Activated CD8-positive, alpha-beta T cell treated with anti-CD3 and anti-CD28 coated beads, Interleukin-2, amount 10 ng/mL, durations not matched to agents 7 days and 5 days (primary cell): Measurements from ENCODE around the gene CCDC33. TPM values are rescaled to one million over a fixed set of nuclear protein-coding genes. Genes with fewer than 3 reads are reported as not detected.

Experiments
- ATAC-seq: fragments of 150-1000 bp; cut with Tn5 transposase; one replicate; pipeline ENCODE4 v1.10.0; 2021; ENCODE audit warnings: moderate library complexity
- CTCF ChIA-PET: fragments of 350-600 bp; sonication (Branson Sonifier 250); formaldehyde crosslinking; loops from one replicate; lab custom pipeline; 2021; ENCODE audit warnings: antibody characterized with exemption; lab: Charles Lee
- POLR2A ChIA-PET: fragments of 350-600 bp; sonication (Branson Sonifier 250); formaldehyde crosslinking; loops from one replicate; lab custom pipeline; 2021; ENCODE audit warnings: antibody characterized with exemption; lab: Charles Lee
- DNase-seq: peaks from one replicate; pipeline ENCODE4 v3.0.0-alpha.2; 2020
- H3K27ac Mint-ChIP-seq: one replicate; pipeline ENCODE4 v1.8.0; 2021; ENCODE audit warnings: mild to moderate bottlenecking, mixed read lengths
- H3K27me3 Mint-ChIP-seq: one replicate; pipeline ENCODE4 v1.8.0; 2021; ENCODE audit warnings: low read depth, mixed read lengths
- H3K36me3 Mint-ChIP-seq: one replicate; pipeline ENCODE4 v1.8.0; 2021; ENCODE audit warnings: low read depth, mixed read lengths
- H3K4me1 Mint-ChIP-seq: one replicate; pipeline ENCODE4 v1.8.0; 2021; ENCODE audit warnings: low read depth, mixed read lengths
- H3K4me3 Mint-ChIP-seq: one replicate; pipeline ENCODE4 v1.8.0; 2021; ENCODE audit warnings: mild to moderate bottlenecking, mixed read lengths
- H3K9me3 Mint-ChIP-seq: one replicate; pipeline ENCODE4 v1.8.0; 2022; ENCODE audit warnings: mixed read lengths; ENCODE audit not compliant: insufficient read depth
- total RNA-seq, 2 experiments: library from RNA; stranded (reverse); gene quantifications; one replicate each; pipeline ENCODE4 v1.2.3, GENCODE V29; 2021

CCDC33 gene
- total RNA-seq, 2 experiments from 2014 or later, result not detected

DNA sequence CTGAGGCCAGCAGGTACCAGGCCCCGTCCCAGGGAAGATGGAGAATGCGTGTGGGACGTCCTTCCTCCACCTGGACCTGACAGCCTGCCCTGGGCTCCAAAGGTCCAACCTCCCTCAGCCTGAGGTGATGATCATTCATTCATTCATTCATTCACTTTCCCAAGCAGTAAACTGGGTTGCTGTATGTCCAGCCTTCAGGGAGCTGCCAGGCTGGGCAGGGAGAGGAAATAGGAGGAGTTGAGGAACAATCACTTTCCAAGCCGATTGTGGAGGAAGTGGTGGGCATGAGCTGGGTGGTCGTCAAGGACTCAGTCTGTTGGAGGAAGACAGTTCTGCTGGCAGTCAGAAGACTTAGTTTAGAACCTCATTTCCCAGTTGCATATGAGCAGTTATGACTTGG is 10.2 kb upstream of the CCDC33 start:
- no peak for DNase-seq
- Mint-ChIP-seq H3K4me3 (no peak overlapping the region), H3K36me3 (no peaks in the 10 kb centered on the region), H3K4me1 (no peaks in the 10 kb centered on the region), H3K27ac (no peak overlapping the region), H3K27me3 (peaks cover 25% of the 10 kb centered on the region), H3K9me3 (no peaks in the 10 kb centered on the region)
- no peak for ATAC-seq
- POLR2A ChIA-PET, result no interaction called here
- CTCF ChIA-PET, result no interaction called here

DNA sequence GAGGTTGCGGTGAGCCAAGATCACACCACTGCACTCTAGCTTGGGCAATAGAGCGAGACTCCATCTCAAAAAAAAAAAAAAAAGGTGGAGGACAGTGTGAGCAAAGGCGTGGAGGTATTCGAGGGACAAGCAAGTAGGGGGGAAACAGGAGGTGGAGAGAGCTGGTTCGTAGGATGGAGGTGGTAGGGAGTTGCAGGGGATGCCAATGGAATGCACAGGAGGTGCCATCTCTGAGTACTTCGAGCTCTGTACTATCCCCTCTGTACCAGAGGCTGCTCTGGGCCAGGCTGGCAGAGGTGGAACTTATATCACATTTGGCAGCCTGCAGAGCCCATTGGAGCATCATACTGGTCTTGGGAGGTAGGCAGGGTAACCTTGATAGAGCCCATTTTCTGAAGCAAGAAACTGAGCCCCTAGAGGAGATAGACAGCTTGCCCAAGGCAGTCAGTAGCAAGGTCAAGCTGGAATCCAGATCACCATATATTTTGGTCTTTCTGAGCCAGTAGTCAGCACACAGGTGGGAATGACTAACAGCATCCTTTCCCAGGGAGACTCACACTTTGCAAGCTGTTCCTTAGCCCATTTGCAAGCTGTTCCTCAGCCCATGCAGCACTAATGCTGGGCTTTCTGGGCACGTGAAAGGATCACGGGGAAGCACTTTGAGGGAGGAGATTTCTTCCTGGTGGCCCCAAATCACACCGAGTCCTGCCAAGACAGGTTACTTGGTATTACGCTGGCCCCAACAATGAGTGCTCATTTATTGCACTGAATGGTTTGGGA is 9.2 kb upstream of the CCDC33 start:
- H3K9me3 Mint-ChIP-seq, result no peaks in the 10 kb centered on the region
- no peak overlapping the region for H3K27ac Mint-ChIP-seq
- H3K4me1 Mint-ChIP-seq, result no peaks in the 10 kb centered on the region
- CTCF ChIA-PET, result no interaction called here
- H3K36me3 Mint-ChIP-seq, result no peaks in the 10 kb centered on the region
- peaks cover 23% of the 10 kb centered on the region for H3K27me3 Mint-ChIP-seq
- DNase-seq (no peak), ATAC-seq (no peak)
- H3K4me3 Mint-ChIP-seq, result no peak overlapping the region
- POLR2A ChIA-PET, result no interaction called here

DNA sequence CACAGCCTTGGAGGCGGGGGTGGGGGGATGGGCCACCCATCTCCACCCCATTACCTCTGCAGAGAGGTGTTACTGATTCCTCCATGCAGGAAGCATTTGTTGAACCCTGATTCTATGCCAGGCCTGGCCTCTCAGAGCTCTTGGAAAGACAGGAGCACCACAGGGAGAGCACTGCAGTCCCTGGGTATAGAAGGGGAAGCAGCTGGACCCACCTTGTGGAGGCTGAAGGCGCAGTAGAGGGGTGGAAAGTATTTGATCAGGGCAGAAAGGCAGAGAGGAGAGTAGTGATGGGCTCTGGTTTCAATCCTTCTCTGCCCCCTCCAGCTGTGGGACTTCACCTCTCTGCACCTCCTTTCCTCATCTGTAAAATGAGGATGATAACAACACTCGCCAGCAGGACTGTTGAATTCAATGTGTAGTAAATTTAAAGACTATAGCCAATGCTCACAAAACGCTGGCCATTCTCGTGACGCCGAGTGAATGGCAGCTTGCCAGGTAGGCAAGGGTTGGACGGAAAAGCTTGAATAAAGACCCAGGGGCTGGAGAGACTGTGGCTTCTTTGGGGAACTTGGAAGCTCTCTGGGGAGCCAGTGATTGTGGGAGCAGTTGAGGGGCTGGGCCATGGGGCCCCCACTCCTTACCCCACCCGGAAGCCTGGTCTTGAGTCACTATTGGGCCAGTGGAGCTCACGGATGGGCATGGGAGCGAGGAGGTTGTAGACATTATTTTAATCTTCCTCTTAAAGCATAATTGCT is 8.0 kb upstream of the CCDC33 start:
- Mint-ChIP-seq H3K4me1 (no peaks in the 10 kb centered on the region), H3K4me3 (no peak overlapping the region), H3K36me3 (no peaks in the 10 kb centered on the region), H3K27me3 (peaks cover 17% of the 10 kb centered on the region), H3K9me3 (no peaks in the 10 kb centered on the region), H3K27ac (no peak overlapping the region)
- ATAC-seq (no peak), DNase-seq (no peak)
- POLR2A ChIA-PET, result no interaction called here
- CTCF ChIA-PET, result no interaction called here

DNA sequence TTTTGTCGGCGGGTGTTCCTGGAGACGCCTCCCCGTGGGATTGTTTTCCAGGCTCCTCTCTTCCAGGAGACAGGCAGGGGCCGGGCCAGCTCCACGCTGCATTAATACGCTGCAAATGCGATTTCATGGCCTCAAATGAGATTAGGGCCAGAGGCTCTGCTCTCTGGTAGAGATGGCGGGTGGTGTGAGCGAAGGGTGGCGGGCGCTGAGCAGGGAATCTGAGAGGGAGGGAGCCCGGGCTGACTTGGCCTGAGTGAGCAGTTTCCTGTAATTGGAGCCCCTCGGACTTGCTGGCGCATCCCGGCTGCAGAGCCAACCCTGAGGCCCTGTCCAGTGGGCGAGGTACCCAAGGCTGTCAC is 7.4 kb upstream of the CCDC33 start:
- no peak for DNase-seq

DNA sequence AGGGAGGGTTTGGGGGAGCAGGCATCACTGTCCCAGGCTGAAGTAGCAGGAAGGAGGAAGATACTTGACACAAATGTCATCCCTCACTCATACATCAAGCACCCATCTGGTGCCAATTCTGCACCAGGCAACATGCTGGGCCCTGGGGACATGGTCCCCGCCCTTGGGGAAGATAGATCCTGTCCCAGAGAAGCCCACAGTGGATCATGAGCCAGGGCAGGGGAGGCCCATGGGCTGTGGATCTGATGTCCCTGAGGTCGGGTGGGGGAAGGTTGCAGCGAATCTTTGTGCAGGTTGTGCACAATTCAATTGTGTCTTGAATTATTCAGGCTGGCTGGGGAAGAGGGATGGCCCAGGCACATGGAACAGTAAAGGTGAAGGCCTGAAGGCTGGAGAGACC is 6.4 kb upstream of the CCDC33 start:
- Mint-ChIP-seq H3K4me3 (no peak overlapping the region), H3K27me3 (peaks cover 5% of the 10 kb centered on the region), H3K36me3 (no peaks in the 10 kb centered on the region), H3K9me3 (no peaks in the 10 kb centered on the region), H3K27ac (no peak overlapping the region), H3K4me1 (no peaks in the 10 kb centered on the region)
- no peak for DNase-seq
- ChIA-PET POLR2A (no interaction called here), CTCF (no interaction called here)
- ATAC-seq, result no peak

More for the DNA sequence above, 7.4 kb upstream of the CCDC33 start:
- no peak overlapping the region for H3K27ac Mint-ChIP-seq
- H3K9me3 Mint-ChIP-seq, result no peaks in the 10 kb centered on the region
- peaks cover 12% of the 10 kb centered on the region for H3K27me3 Mint-ChIP-seq
- no peak overlapping the region for H3K4me3 Mint-ChIP-seq
- CTCF ChIA-PET, result no interaction called here
- POLR2A ChIA-PET, result no interaction called here
- ATAC-seq, result no peak
- no peaks in the 10 kb centered on the region for H3K4me1 Mint-ChIP-seq
- no peaks in the 10 kb centered on the region for H3K36me3 Mint-ChIP-seq

DNA sequence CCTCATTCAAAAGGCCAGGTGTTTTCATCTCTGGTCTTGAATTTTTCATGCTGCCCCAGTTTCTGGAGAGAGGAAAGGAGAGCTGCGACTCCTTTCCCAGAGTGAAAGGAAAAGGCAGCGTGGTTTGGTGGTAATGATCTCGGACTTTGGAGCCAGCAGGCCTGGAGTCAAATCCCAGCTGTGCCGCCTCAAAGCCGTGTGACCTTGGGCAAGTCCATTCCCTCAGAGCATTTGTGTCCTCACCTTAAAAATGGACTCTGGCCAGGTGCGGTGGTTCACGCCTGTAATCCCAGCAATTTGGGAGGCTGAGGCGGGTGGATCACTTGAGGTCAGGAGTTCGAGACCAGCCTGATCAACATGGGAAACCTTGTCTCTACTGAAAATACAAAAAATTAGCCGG is 4.7 kb upstream of the CCDC33 start:
- H3K9me3 Mint-ChIP-seq, result no peaks in the 10 kb centered on the region
- no peaks in the 10 kb centered on the region for H3K4me1 Mint-ChIP-seq
- ATAC-seq (no peak), DNase-seq (no peak)
- CTCF ChIA-PET, result no interaction called here
- H3K4me3 Mint-ChIP-seq, result no peak overlapping the region
- H3K27ac Mint-ChIP-seq, result no peak overlapping the region
- POLR2A ChIA-PET, result interaction anchor here (0.6 kb wide), 1 partner anchor 63 kb away, joined by 3 read pairs; no protein-coding TSS in a partner anchor
- peaks cover 6% of the 10 kb centered on the region for H3K27me3 Mint-ChIP-seq
- H3K36me3 Mint-ChIP-seq, result no peaks in the 10 kb centered on the region

DNA sequence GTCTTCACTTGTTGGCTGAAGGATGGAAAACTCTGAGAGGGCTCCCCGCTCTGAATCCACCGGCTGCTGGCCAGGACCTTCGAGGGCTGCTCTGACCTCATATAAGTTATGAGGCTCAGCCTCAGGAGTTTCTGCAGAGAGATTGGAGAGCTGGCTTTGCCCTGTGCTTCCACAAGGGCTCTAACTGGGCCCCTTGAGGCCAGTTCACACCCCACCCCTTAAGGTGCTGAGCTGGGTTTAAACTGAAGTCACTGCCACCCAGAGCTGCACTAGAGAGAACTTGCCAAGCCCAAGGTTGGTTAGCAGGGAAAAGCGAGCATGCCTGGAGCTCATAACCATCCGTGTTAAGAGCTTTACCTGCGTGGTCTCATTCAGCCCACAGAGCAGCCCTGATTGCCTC is 2.8 kb upstream of the CCDC33 start:
- peaks cover 2% of the 10 kb centered on the region for H3K27me3 Mint-ChIP-seq
- H3K27ac Mint-ChIP-seq, result no peak overlapping the region
- ChIA-PET CTCF (interaction anchor here (0.9 kb wide), 1 partner anchor 9 kb away, joined by 3 read pairs; no protein-coding TSS in a partner anchor), POLR2A (no interaction called here)
- H3K9me3 Mint-ChIP-seq, result no peaks in the 10 kb centered on the region
- no peaks in the 10 kb centered on the region for H3K4me1 Mint-ChIP-seq
- H3K36me3 Mint-ChIP-seq, result no peaks in the 10 kb centered on the region
- ATAC-seq (no peak), DNase-seq (no peak)
- H3K4me3 Mint-ChIP-seq, result no peak overlapping the region

DNA sequence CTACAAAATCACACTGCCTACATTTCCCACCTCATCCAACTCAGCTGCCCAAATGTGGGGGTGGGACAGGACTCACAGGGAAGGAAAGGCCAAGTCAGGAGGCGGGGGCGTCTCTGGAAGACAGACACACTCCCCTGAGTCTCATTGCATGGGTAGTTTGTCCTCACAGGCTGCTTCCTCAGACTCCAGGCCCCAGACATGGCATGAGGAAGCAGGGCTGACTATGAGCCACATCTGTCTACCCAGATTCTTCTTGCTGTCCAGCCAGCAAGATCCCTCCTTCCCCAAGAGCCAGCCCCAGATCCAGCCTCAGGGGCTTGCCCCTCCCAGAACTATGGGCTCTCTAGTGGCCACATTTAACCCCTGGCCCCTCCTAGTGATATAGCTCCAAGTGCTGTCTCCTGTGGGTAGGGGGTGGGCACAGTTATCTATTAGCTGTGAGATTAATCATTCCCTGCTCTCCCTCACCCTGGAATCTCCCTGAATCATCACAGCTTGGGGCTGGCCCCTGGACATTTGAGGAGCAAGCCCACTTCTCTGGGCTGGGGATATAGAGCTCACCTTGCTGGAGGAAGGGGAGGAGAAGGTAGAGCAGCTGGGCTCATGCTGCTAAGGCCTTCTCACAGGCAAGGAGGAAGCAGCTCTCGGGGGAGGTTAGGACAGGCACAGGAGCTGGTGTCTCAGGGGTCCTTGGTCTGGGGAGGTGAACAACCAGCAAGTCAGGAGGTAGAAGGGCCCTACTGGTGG is 2.1 kb upstream of the CCDC33 start:
- no peak for DNase-seq
- Mint-ChIP-seq H3K27ac (no peak overlapping the region), H3K27me3 (peaks cover 2% of the 10 kb centered on the region), H3K4me1 (no peaks in the 10 kb centered on the region), H3K4me3 (no peak overlapping the region), H3K36me3 (no peaks in the 10 kb centered on the region), H3K9me3 (no peaks in the 10 kb centered on the region)
- ChIA-PET POLR2A (no interaction called here), CTCF (interaction anchor here (0.8 to 0.9 kb wide), 2 partner anchors 8 to 88 kb away, joined by 3 read pairs; no protein-coding TSS in a partner anchor)
- no peak for ATAC-seq

DNA sequence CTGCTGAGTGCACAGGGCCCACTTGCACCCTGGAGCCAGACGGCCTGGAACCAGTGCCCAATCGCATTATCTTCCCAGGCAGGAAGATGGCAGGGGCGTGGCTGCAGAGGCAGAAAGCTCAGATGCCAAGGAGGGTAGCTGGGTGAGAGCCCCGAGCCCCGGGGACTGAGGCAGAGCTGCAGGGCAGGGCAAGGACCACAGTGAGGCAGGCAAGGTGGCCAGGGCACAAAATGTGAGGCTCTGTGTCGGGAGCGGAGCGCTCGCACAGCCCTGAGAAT is 1.6 kb upstream of the CCDC33 start:
- H3K36me3 Mint-ChIP-seq, result no peaks in the 10 kb centered on the region
- H3K4me1 Mint-ChIP-seq, result no peaks in the 10 kb centered on the region
- ChIA-PET POLR2A (no interaction called here), CTCF (interaction anchor here (0.8 kb wide), 1 partner anchor 88 kb away, joined by 3 read pairs; no protein-coding TSS in a partner anchor)
- H3K9me3 Mint-ChIP-seq, result no peaks in the 10 kb centered on the region
- no peak overlapping the region for H3K4me3 Mint-ChIP-seq
- no peak for DNase-seq
- ATAC-seq, result no peak
- H3K27me3 Mint-ChIP-seq, result peaks cover 2% of the 10 kb centered on the region
- no peak overlapping the region for H3K27ac Mint-ChIP-seq

DNA sequence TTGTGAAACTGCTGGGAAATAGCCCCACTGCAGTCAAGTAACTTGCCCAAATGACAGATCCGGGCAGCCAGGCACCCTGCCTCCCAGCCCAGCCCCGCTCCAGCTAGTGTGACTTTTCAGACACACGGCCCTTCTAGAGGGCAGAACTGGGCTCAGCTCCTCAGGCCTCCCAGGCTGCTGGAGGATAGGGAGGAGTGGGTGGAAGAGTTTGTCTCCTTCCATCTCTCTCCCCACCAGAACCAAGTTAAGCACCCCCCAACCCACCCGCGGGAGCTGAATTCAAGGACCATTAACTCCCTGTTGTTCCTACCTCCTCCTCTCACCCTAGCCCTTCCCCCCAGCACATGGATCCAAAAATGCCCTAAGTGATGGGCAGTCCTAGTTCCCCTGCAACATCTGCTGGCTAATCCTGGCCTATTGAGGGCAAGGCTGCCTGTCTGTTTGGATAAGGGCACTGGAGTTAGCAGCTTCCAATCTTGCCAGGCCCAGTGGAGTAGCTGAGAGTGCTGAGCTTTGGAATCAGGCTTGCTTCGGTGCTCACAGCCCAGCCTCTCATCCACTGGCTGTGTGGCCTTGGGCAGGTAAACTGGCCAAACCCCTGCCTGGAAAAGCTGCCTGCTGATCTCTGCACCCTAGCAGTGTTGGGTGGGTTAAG is 3.1 kb downstream of the CCDC33 start:
- Mint-ChIP-seq H3K9me3 (no peaks in the 10 kb centered on the region), H3K4me3 (no peak overlapping the region), H3K36me3 (no peaks in the 10 kb centered on the region), H3K27ac (no peak overlapping the region), H3K4me1 (no peaks in the 10 kb centered on the region), H3K27me3 (peaks cover 2% of the 10 kb centered on the region)
- POLR2A ChIA-PET, result no interaction called here
- ATAC-seq (no peak), DNase-seq (no peak)
- CTCF ChIA-PET, result no interaction called here

DNA sequence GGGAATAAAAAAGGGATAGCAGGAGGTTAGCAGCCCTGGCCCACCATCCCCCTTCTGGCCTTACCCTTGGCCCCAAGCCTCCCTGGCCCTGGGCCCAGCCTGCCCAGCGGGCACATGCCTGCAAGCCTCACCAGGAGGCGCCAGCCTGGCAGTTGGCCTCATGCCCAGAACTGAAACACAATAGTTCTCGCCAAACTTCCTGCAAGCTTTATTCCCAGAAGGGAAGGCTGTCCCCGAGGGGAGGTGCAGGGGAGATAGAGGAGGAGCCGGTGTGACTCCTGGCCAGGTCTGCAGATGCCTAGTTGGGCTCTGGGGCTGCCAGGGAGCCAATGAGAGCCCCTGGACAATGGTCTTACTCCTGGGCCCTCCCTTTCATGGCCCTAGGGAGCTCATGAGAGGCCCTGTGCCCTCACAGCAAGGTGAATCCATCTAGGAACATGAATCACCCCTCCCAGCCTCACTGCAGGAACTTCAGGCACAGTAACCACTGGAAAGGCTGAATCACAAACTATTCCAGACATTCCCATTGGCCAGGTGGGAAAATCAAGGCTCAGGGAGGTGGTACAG is 4.0 kb downstream of the CCDC33 start:
- ChIA-PET POLR2A (no interaction called here), CTCF (interaction anchor here (1.2 kb wide), 1 partner anchor 82 kb away, joined by 7 read pairs; no protein-coding TSS in a partner anchor)
- Mint-ChIP-seq H3K27me3 (peaks cover 8% of the 10 kb centered on the region), H3K4me1 (peaks cover 5% of the 10 kb centered on the region), H3K27ac (no peak overlapping the region), H3K4me3 (no peak overlapping the region), H3K36me3 (no peaks in the 10 kb centered on the region), H3K9me3 (no peaks in the 10 kb centered on the region)
- DNase-seq (no peak), ATAC-seq (no peak)
